Liver (tissue), 9 donors: ENCODE data around the gene ACTR3C. TPM values are rescaled to one million over a fixed set of nuclear protein-coding genes. Genes with fewer than 3 reads are reported as not detected.

Experiments
- DNase-seq: peaks from one replicate; pipeline ENCODE4 v3.0.0-alpha.2; 2017; ENCODE audit warnings: low spot score
- H3K27ac ChIP-seq, 2 donors: one replicate each; pipeline ENCODE4 v1.7.0; 2013; ENCODE audit warnings: inconsistent platforms in 2 of 2, low read length in 2 of 2, control low read depth in 1 of 2, low read depth in 1 of 2, mild to moderate bottlenecking in 1 of 2
- H3K27me3 ChIP-seq, 4 donors: one replicate each; pipeline versions ENCODE4 v1.6.1 to v1.7.0; 2013; ENCODE audit warnings: low read length in 3 of 4, inconsistent platforms in 1 of 4, mild to moderate bottlenecking in 1 of 4, moderate library complexity in 1 of 4; ENCODE audit not compliant: control insufficient read depth in 4 of 4, insufficient read depth in 4 of 4
- H3K36me3 ChIP-seq, 4 donors: one replicate each; pipeline versions ENCODE4 v1.6.1 to v1.7.0; 2013; ENCODE audit warnings: low read length in 3 of 4, mild to moderate bottlenecking in 3 of 4, low read depth in 1 of 4, moderate library complexity in 1 of 4; ENCODE audit not compliant: control insufficient read depth in 4 of 4, insufficient read depth in 3 of 4
- H3K4me1 ChIP-seq, 4 donors: one replicate each; pipeline versions ENCODE4 v1.6.1 to v1.7.0; 2013; ENCODE audit warnings: low read length in 3 of 4, mild to moderate bottlenecking in 3 of 4, moderate library complexity in 1 of 4; ENCODE audit not compliant: control insufficient read depth in 4 of 4, insufficient read depth in 4 of 4
- H3K4me3 ChIP-seq, 3 donors: one replicate each; pipeline versions ENCODE4 v1.6.1 to v1.7.0; 2013; ENCODE audit warnings: low read length in 3 of 3, control low read depth in 1 of 3, low read depth in 1 of 3, mild to moderate bottlenecking in 1 of 3
- H3K9ac ChIP-seq, 2 donors: one replicate each; pipeline ENCODE4 v1.7.0; 2013; ENCODE audit warnings: low read length in 2 of 2, mild to moderate bottlenecking in 2 of 2, moderate library complexity in 2 of 2, control low read depth in 1 of 2, low read depth in 1 of 2
- H3K9me3 ChIP-seq, 4 donors: one replicate each; pipeline versions ENCODE4 v1.6.1 to v1.7.0; 2013; ENCODE audit warnings: low read length in 3 of 4; ENCODE audit not compliant: control insufficient read depth in 4 of 4
- ATF3 ChIP-seq: IDR thresholded peaks from 2 replicates; pipeline ENCODE4 v1.6.1; 2016; ENCODE audit warnings: antibody characterized with exemption
- CTCF ChIP-seq: fragments of 150-350 bp; IDR thresholded peaks from 2 replicates; pipeline ENCODE4 v1.5.1; 2017; ENCODE audit warnings: improper control_type of control experiment, low read depth, low read length; ENCODE audit not compliant: missing input control
- EGR1 ChIP-seq, 2 donors: IDR thresholded peaks; 2 replicates each; pipeline ENCODE4 v1.6.1; 2016 to 2018; ENCODE audit warnings: antibody characterized with exemption in 2 of 2, low read depth in 2 of 2
- FOXA1 ChIP-seq: IDR thresholded peaks from 2 replicates; pipeline ENCODE4 v1.6.1; 2016; ENCODE audit warnings: antibody characterized with exemption
- FOXA2 ChIP-seq: IDR thresholded peaks from 2 replicates; pipeline ENCODE4 v1.6.1; 2016; ENCODE audit warnings: antibody characterized with exemption
- GABPA ChIP-seq, 2 donors: IDR thresholded peaks in 1 of 2; conservative IDR thresholded peaks in 1 of 2; 2 replicates each; pipeline ENCODE4 v1.6.1; 2016; ENCODE audit warnings: antibody characterized with exemption in 2 of 2, mild to moderate bottlenecking in 1 of 2, moderate library complexity in 1 of 2
- HNF4A ChIP-seq, 2 donors: conservative IDR thresholded peaks; 2 replicates each; pipeline ENCODE4 v1.6.1; 2016; ENCODE audit warnings: antibody characterized with exemption in 2 of 2, mild to moderate bottlenecking in 2 of 2
- HNF4G ChIP-seq: IDR thresholded peaks from 2 replicates; pipeline ENCODE4 v1.6.1; 2016; ENCODE audit warnings: antibody characterized with exemption
- JUND ChIP-seq, 2 donors: IDR thresholded peaks; 2 replicates each; pipeline ENCODE4 v1.6.1; 2016; ENCODE audit warnings: antibody characterized with exemption in 2 of 2
- MAX ChIP-seq: IDR thresholded peaks from 2 replicates; pipeline ENCODE4 v1.6.1; 2016; ENCODE audit warnings: antibody characterized with exemption
- NR2F2 ChIP-seq: IDR thresholded peaks from 2 replicates; pipeline ENCODE4 v1.6.1; 2016; ENCODE audit warnings: antibody characterized with exemption
- RAD21 ChIP-seq, 2 donors: IDR thresholded peaks; 2 replicates each; pipeline ENCODE4 v1.6.1; 2016; ENCODE audit warnings: antibody characterized with exemption in 2 of 2, mild to moderate bottlenecking in 2 of 2
- REST ChIP-seq: IDR thresholded peaks from 2 replicates; pipeline ENCODE4 v1.6.1; 2016; ENCODE audit warnings: antibody characterized with exemption, mild to moderate bottlenecking
- RXRA ChIP-seq, 2 donors: IDR thresholded peaks; 2 replicates each; pipeline ENCODE4 v1.6.1; 2017 to 2018; ENCODE audit warnings: antibody characterized with exemption in 2 of 2, mild to moderate bottlenecking in 1 of 2
- SP1 ChIP-seq: IDR thresholded peaks from 2 replicates; pipeline ENCODE4 v1.6.1; 2018; ENCODE audit warnings: antibody characterized with exemption, mild to moderate bottlenecking
- TAF1 ChIP-seq: conservative IDR thresholded peaks from 2 replicates; pipeline ENCODE4 v1.6.1; 2016; ENCODE audit warnings: antibody characterized with exemption, mild to moderate bottlenecking
- YY1 ChIP-seq: IDR thresholded peaks from 2 replicates; pipeline ENCODE4 v1.6.1; 2016; ENCODE audit warnings: antibody characterized with exemption, mild to moderate bottlenecking
- ZBTB33 ChIP-seq: IDR thresholded peaks from 2 replicates; pipeline ENCODE4 v1.6.1; 2016; ENCODE audit warnings: antibody characterized with exemption
- WGBS: extraction: QIAGEN DNeasy Blood & Tissue Kit; methylation state at CpG from one replicate; pipeline ENCODE4 v1.1.7; 2013; 5-methylcytosine and 5-hydroxymethylcytosine counted together
- polyA plus RNA-seq, 2 donors: library from polyadenylated mRNA; stranded (reverse) in 1 of 2; unstranded in 1 of 2; fragments of 200-250 nt in 1 of 2; fragments of >200 nt in 1 of 2; fragmentation: Nextera tagmentation in 1 of 2; extraction: Ambion mirVana in 1 of 2; gene quantifications; one replicate each; pipeline versions ENCODE4 v1.2.1 to v1.2.3, GENCODE V29; 2013 to 2015
- total RNA-seq, 2 donors: library from RNA; depleted of rRNA; stranded (reverse); fragments of >200 nt; gene quantifications; one replicate each; pipeline ENCODE4 v1.2.3, GENCODE V29; 2014
- donor health status: healthy.
- donor health status: healthy.
- donor health status: healthy.
- donor health status: healthy.
- donor health status: healthy.

The ACTR3C gene
- total and polyA plus RNA-seq, 4 donors = 3.0 to 61.7 (median 28.3) TPM

GRCh38 chr7:150371131-150371995 lies 48.0 kb upstream of the ACTR3C start:
- WGBS = 85% methylated on average over 48 of the region's 48 CpGs
- H3K36me3 ChIP-seq = peaks cover 6 to 21% (median 17%) of the 10 kb centered on the region in 4 donors
- H3K9me3 ChIP-seq = no peaks in the 10 kb centered on the region
- H3K4me1 ChIP-seq = peaks cover 10 to 59% (median 42%) of the 10 kb centered on the region in 4 donors
- peak overlapping the region; percentile 98 to 99 for H3K27ac ChIP-seq
- no peak overlapping the region for H3K9ac ChIP-seq
- TF ChIP-seq HNF4A (conservative IDR thresholded peaks at IDR 0.05) = no peak
- no peak for TF ChIP-seq MAX
- no peak for TF ChIP-seq JUND (IDR thresholded peaks at IDR 0.05)
- no peak for TF ChIP-seq FOXA1
- TF ChIP-seq YY1 = no peak
- no peak for TF ChIP-seq REST
- TF ChIP-seq NR2F2 = no peak
- H3K27me3 ChIP-seq = no peaks in the 10 kb centered on the region
- DNase-seq = no peak
- no peak overlapping the region for H3K4me3 ChIP-seq

GRCh38 chr7:150370612-150371071 lies 47.3 kb upstream of the ACTR3C start:
- Histone ChIP-seq H3K27ac (peak overlapping the region; percentile 98 to 99), H3K4me3 (no peak overlapping the region), H3K9me3 (no peaks in the 10 kb centered on the region), H3K9ac (peak overlapping the region in 1 of 2 donors; percentile 74), H3K36me3 (peaks cover 6 to 21% (median 17%) of the 10 kb centered on the region in 4 donors), H3K27me3 (no peaks in the 10 kb centered on the region), H3K4me1 (peaks cover 6 to 52% (median 35%) of the 10 kb centered on the region in 4 donors)
- no peak for TF ChIP-seq YY1
- no peak for TF ChIP-seq ZBTB33
- TF ChIP-seq RXRA (IDR thresholded peaks at IDR 0.05) = no peak
- TF ChIP-seq ATF3 = no peak
- no peak for TF ChIP-seq GABPA (IDR thresholded peaks at IDR 0.05 in 1 of 2, conservative IDR thresholded peaks at IDR 0.05 in 1 of 2)
- no peak for TF ChIP-seq TAF1
- no peak for TF ChIP-seq JUND (IDR thresholded peaks at IDR 0.05)
- TF ChIP-seq SP1 = no peak
- TF ChIP-seq REST = no peak
- no peak for TF ChIP-seq CTCF
- TF ChIP-seq EGR1 (IDR thresholded peaks at IDR 0.05; ENCODE audit: low read depth in 2 of 2) = no peak
- TF ChIP-seq NR2F2 = no peak
- TF ChIP-seq FOXA2 = no peak
- no peak for TF ChIP-seq MAX
- TF ChIP-seq HNF4A (conservative IDR thresholded peaks at IDR 0.05) = no peak
- no peak for TF ChIP-seq FOXA1
- no peak for TF ChIP-seq RAD21 (IDR thresholded peaks at IDR 0.05)
- TF ChIP-seq HNF4G = no peak
- no peak for DNase-seq
- WGBS = 49% methylated on average over 3 of the region's 3 CpGs
